ENCODE measurements around the gene SSTR4.

SSTR4 gene

GRCh38 chr20:23052904-23053303 lies 17.8 kb downstream of the SSTR4 start:
- TF ChIP-seq TAF1 (IDR thresholded peaks at IDR 0.05; ENCODE audit: borderline replicate concordance, insufficient read depth, low read length), result no peak
- no peak for TF ChIP-seq REST (IDR thresholded peaks at IDR 0.05; ENCODE audit: insufficient read depth in 1 of 2, low read depth in 2 of 2, low read length in 2 of 2)
- TF ChIP-seq FOXP2 (optimal IDR thresholded peaks at IDR 0.05; ENCODE audit: borderline replicate concordance, extremely low read depth, extremely low read length, insufficient read depth), result no peak

- no peak for TF ChIP-seq TAF1 (IDR thresholded peaks at IDR 0.05; ENCODE audit: borderline replicate concordance, insufficient read depth, low read length)
- TF ChIP-seq POLR2AphosphoS5 (IDR thresholded peaks at IDR 0.05; ENCODE audit: low read depth, low read length), result no peak
- TF ChIP-seq REST (IDR thresholded peaks at IDR 0.05; ENCODE audit: insufficient read depth in 1 of 2, low read depth in 2 of 2, low read length in 2 of 2), result no peak
- no peak for TF ChIP-seq FOXP2 (optimal IDR thresholded peaks at IDR 0.05; ENCODE audit: borderline replicate concordance, extremely low read depth, extremely low read length, insufficient read depth)
- no peak for TF ChIP-seq SIN3A (IDR thresholded peaks at IDR 0.05; ENCODE audit: borderline replicate concordance, insufficient read depth, low read length)
Measured at GRCh38 chr20:23058240-23058639, 23.1 kb downstream of the SSTR4 start.

- no peak for TF ChIP-seq TAF1 (IDR thresholded peaks at IDR 0.05; ENCODE audit: borderline replicate concordance, insufficient read depth, low read length)
Measured at GRCh38 chr20:23059001-23059400, 23.9 kb downstream of the SSTR4 start.

GRCh38 chr20:23059846-23060245 lies 24.7 kb downstream of the SSTR4 start:
- no peak for TF ChIP-seq REST (IDR thresholded peaks at IDR 0.05; ENCODE audit: insufficient read depth in 1 of 2, low read depth in 2 of 2, low read length in 2 of 2)
- no peak for TF ChIP-seq FOXP2 (optimal IDR thresholded peaks at IDR 0.05; ENCODE audit: borderline replicate concordance, extremely low read depth, extremely low read length, insufficient read depth)
- TF ChIP-seq POLR2AphosphoS5 (IDR thresholded peaks at IDR 0.05; ENCODE audit: low read depth, low read length), result no peak
- TF ChIP-seq SIN3A (IDR thresholded peaks at IDR 0.05; ENCODE audit: borderline replicate concordance, insufficient read depth, low read length), result no peak
- TF ChIP-seq TAF1 (IDR thresholded peaks at IDR 0.05; ENCODE audit: borderline replicate concordance, insufficient read depth, low read length), result no peak

- TF ChIP-seq SIN3A (IDR thresholded peaks at IDR 0.05; ENCODE audit: borderline replicate concordance, insufficient read depth, low read length) (no peak), FOXP2 (optimal IDR thresholded peaks at IDR 0.05; ENCODE audit: borderline replicate concordance, extremely low read depth, extremely low read length, insufficient read depth) (no peak), POLR2AphosphoS5 (IDR thresholded peaks at IDR 0.05; ENCODE audit: low read depth, low read length) (no peak), REST (IDR thresholded peaks at IDR 0.05; ENCODE audit: insufficient read depth in 1 of 2, low read depth in 2 of 2, low read length in 2 of 2) (no peak), TAF1 (IDR thresholded peaks at IDR 0.05; ENCODE audit: borderline replicate concordance, insufficient read depth, low read length) (no peak)
Measured at GRCh38 chr20:23060629-23061028, 25.5 kb downstream of the SSTR4 start.
